ENCODE data around the gene AKT3.

The AKT3 gene

GRCh38 chr1:243462929-243463697 is 386.9 kb downstream of the AKT3 start:
- Histone ChIP-seq H3K9me2 (replicated peaks; ENCODE audit: control insufficient read depth, low read length) (no peaks in the 10 kb centered on the region), H3K4me2 (ENCODE audit: low read length) (no peak overlapping the region), H3K27me3 (ENCODE audit: control insufficient read depth, low read length) (no peaks in the 10 kb centered on the region), H3F3A (ENCODE audit: control insufficient read depth, insufficient read depth) (no peaks in the 10 kb centered on the region), H3K4me1 (ENCODE audit: control insufficient read depth, low read length) (peaks cover 7% of the 10 kb centered on the region), H3K4me3 (ENCODE audit: low read length) (no peak overlapping the region), H3K9me3 (ENCODE audit: control insufficient read depth, insufficient read depth, low read length) (no peaks in the 10 kb centered on the region), H3K36me3 (ENCODE audit: control insufficient read depth, low read length) (no peaks in the 10 kb centered on the region), H3K79me2 (ENCODE audit: control insufficient read depth, low read length) (no peaks in the 10 kb centered on the region), H4K20me1 (ENCODE audit: control insufficient read depth, insufficient read depth, low read depth, low read length) (no peaks in the 10 kb centered on the region), H3K27ac (ENCODE audit: low read depth, low read length) (no peak overlapping the region)
- no peak for TF ChIP-seq EZH2phosphoT487 (IDR thresholded peaks at IDR 0.05; ENCODE audit: borderline replicate concordance, low read length)
- no peak for TF ChIP-seq CTCF (IDR thresholded peaks at IDR 0.05; ENCODE audit: low read depth, low read length, poor library complexity, severe bottlenecking)

GRCh38 chr1:243461700-243462099 is 388.3 kb downstream of the AKT3 start:
- H3K9me2 ChIP-seq (replicated peaks; ENCODE audit: control insufficient read depth, low read length) = no peaks in the 10 kb centered on the region
- no peak overlapping the region for H3K4me2 ChIP-seq (ENCODE audit: low read length)
- no peak overlapping the region for H3K27ac ChIP-seq (ENCODE audit: low read depth, low read length)
- TF ChIP-seq CTCF (IDR thresholded peaks at IDR 0.05; ENCODE audit: low read depth, low read length, poor library complexity, severe bottlenecking) = no peak
- TF ChIP-seq EZH2phosphoT487 (IDR thresholded peaks at IDR 0.05; ENCODE audit: borderline replicate concordance, low read length) = no peak
- H4K20me1 ChIP-seq (ENCODE audit: control insufficient read depth, insufficient read depth, low read depth, low read length) = no peaks in the 10 kb centered on the region
- H3K9me3 ChIP-seq (ENCODE audit: control insufficient read depth, insufficient read depth, low read length) = no peaks in the 10 kb centered on the region
- H3K27me3 ChIP-seq (ENCODE audit: control insufficient read depth, low read length) = no peaks in the 10 kb centered on the region
- no peaks in the 10 kb centered on the region for H3K79me2 ChIP-seq (ENCODE audit: control insufficient read depth, low read length)
- no peak overlapping the region for H3K4me3 ChIP-seq (ENCODE audit: low read length)
- no peaks in the 10 kb centered on the region for H3K36me3 ChIP-seq (ENCODE audit: control insufficient read depth, low read length)
- peaks cover 7% of the 10 kb centered on the region for H3K4me1 ChIP-seq (ENCODE audit: control insufficient read depth, low read length)
- no peaks in the 10 kb centered on the region for H3F3A ChIP-seq (ENCODE audit: control insufficient read depth, insufficient read depth)

- no peaks in the 10 kb centered on the region for H3K36me3 ChIP-seq (ENCODE audit: control insufficient read depth, low read length)
- no peak for TF ChIP-seq EZH2phosphoT487 (IDR thresholded peaks at IDR 0.05; ENCODE audit: borderline replicate concordance, low read length)
- no peak for TF ChIP-seq CTCF (IDR thresholded peaks at IDR 0.05; ENCODE audit: low read depth, low read length, poor library complexity, severe bottlenecking)
- H3K4me1 ChIP-seq (ENCODE audit: control insufficient read depth, low read length) = peaks cover 7% of the 10 kb centered on the region
- no peaks in the 10 kb centered on the region for H3K9me3 ChIP-seq (ENCODE audit: control insufficient read depth, insufficient read depth, low read length)
- no peak overlapping the region for H3K27ac ChIP-seq (ENCODE audit: low read depth, low read length)
- H3K27me3 ChIP-seq (ENCODE audit: control insufficient read depth, low read length) = no peaks in the 10 kb centered on the region
- no peaks in the 10 kb centered on the region for H3K79me2 ChIP-seq (ENCODE audit: control insufficient read depth, low read length)
- H3K9me2 ChIP-seq (replicated peaks; ENCODE audit: control insufficient read depth, low read length) = no peaks in the 10 kb centered on the region
- no peak overlapping the region for H3K4me3 ChIP-seq (ENCODE audit: low read length)
- no peaks in the 10 kb centered on the region for H4K20me1 ChIP-seq (ENCODE audit: control insufficient read depth, insufficient read depth, low read depth, low read length)
- H3K4me2 ChIP-seq (ENCODE audit: low read length) = no peak overlapping the region
- H3F3A ChIP-seq (ENCODE audit: control insufficient read depth, insufficient read depth) = no peaks in the 10 kb centered on the region
These were observed 391.0 kb downstream of the AKT3 start for GRCh38 chr1:243459059-243459458.
